Adrenal gland (tissue), 5 donors: ENCODE data around the gene CAMK1D.

Experiments
- CTCF ChIP-seq, 6 experiments: fragments of 450-650 bp in 4 of 6; fragments of 200-600 bp in 2 of 6; sonication (generic) in 1 of 6; IDR thresholded peaks; 1 replicate in 5 of 6; 2 replicates in 1 of 6; pipeline versions ENCODE4 v1.5.1 to v1.8.0; 2016 to 2021; ENCODE audit warnings: antibody characterized with exemption in 6 of 6, mild to moderate bottlenecking in 2 of 6, moderate library complexity in 1 of 6
- POLR2A ChIP-seq, 2 donors: fragments of 450-650 bp; IDR thresholded peaks; one replicate each; pipeline ENCODE4 v1.6.1; 2017; ENCODE audit warnings: antibody characterized with exemption in 2 of 2, mild to moderate bottlenecking in 2 of 2, moderate library complexity in 1 of 2
- donor health status: DM: no; HTN: no; CAD: no.

- TF ChIP-seq CTCF (IDR thresholded peaks at IDR 0.05) (no peak), POLR2A (IDR thresholded peaks at IDR 0.05) (no peak)
Measured at GRCh38 chr10:12675186-12675585, 325.8 kb downstream of the CAMK1D start.
